Smooth muscle cell (in vitro differentiated cells): ENCODE results near the gene COX20. TPM values are rescaled to one million over a fixed set of nuclear protein-coding genes. Genes with fewer than 3 reads are reported as not detected.

Experiments used
- DNase-seq: peaks from one replicate; lab custom pipeline; 2025; ENCODE audit not compliant: unreplicated experiment; lab: John Stamatoyannopoulos, UW
- H2AFZ ChIP-seq: fragments of 200-600 bp; sonication (generic); 2 replicates; pipeline ENCODE4 v1.6.0; 2016; ENCODE audit warnings: antibody characterized with exemption, low read depth, mild to moderate bottlenecking
- H3F3A ChIP-seq: fragments of 200-600 bp; sonication (generic); 2 replicates; pipeline ENCODE4 v1.6.0; 2017; ENCODE audit warnings: antibody characterized with exemption, low read depth
- H3K27ac ChIP-seq: fragments of 200-600 bp; sonication (generic); 2 replicates; pipeline ENCODE4 v1.5.1; 2016; ENCODE audit warnings: low read depth, mild to moderate bottlenecking
- H3K27me3 ChIP-seq: fragments of 200-600 bp; sonication (generic); 2 replicates; pipeline ENCODE4 v1.6.1; 2016; ENCODE audit warnings: low read depth, mild to moderate bottlenecking
- H3K36me3 ChIP-seq: fragments of 200-600 bp; sonication (generic); 2 replicates; pipeline ENCODE4 v1.5.1; 2016; ENCODE audit warnings: low read depth
- H3K4me1 ChIP-seq: fragments of 200-600 bp; sonication (generic); 2 replicates; pipeline ENCODE4 v1.5.1; 2016; ENCODE audit warnings: low read depth
- H3K4me2 ChIP-seq: fragments of 200-600 bp; sonication (generic); 2 replicates; pipeline ENCODE4 v1.6.0; 2016; ENCODE audit warnings: mild to moderate bottlenecking
- H3K4me3 ChIP-seq: fragments of 200-600 bp; sonication (generic); 2 replicates; pipeline ENCODE4 v1.5.1; 2016; ENCODE audit warnings: mild to moderate bottlenecking
- H3K79me2 ChIP-seq: fragments of 200-600 bp; sonication (generic); 2 replicates; pipeline ENCODE4 v1.6.0; 2016; ENCODE audit warnings: low read depth, mild to moderate bottlenecking
- H3K9ac ChIP-seq: fragments of 200-600 bp; sonication (generic); 2 replicates; pipeline ENCODE4 v1.6.0; 2016; ENCODE audit warnings: low read depth
- H3K9me3 ChIP-seq: fragments of 200-600 bp; sonication (generic); replicated peaks from 2 replicates; pipeline ENCODE4 v1.5.1; 2016; ENCODE audit warnings: low read depth
- H4K20me1 ChIP-seq: fragments of 200-600 bp; sonication (generic); 2 replicates; pipeline ENCODE4 v1.6.0; 2016; ENCODE audit warnings: low read depth
- CTCF ChIP-seq: fragments of 200-600 bp; sonication (generic); IDR thresholded peaks from 2 replicates; pipeline ENCODE4 v1.5.1; 2017; ENCODE audit warnings: borderline replicate concordance, mild to moderate bottlenecking, antibody characterized with exemption; ENCODE audit not compliant: insufficient read depth, poor library complexity, severe bottlenecking
- WGBS: methylation state at CpG from one replicate; pipeline ENCODE4 v1.1.7; 2016; ENCODE audit warnings: low lambda C conversion rate; 5-methylcytosine and 5-hydroxymethylcytosine counted together
- polyA plus RNA-seq: library from polyadenylated mRNA; unstranded; fragments of >200 nt; fragmentation: Nextera tagmentation; extraction: Ambion mirVana; gene quantifications from 2 replicates; pipeline ENCODE4 v1.2.1, GENCODE V29; 2016
- total RNA-seq: library from RNA; depleted of rRNA; stranded (reverse); fragments of >200 nt; gene quantifications from 2 replicates; pipeline ENCODE4 v1.2.3, GENCODE V29; 2014

Gene COX20
- total and polyA plus RNA-seq, 2 experiments from 2014 or later: 11.1 to 37.2 TPM

- Histone ChIP-seq H3K9ac (peak overlapping the region; percentile 96), H3K4me2 (peak overlapping the region; percentile 92), H3K27ac (peak overlapping the region; percentile 99), H3K36me3 (no peaks in the 10 kb centered on the region), H3K4me1 (peaks cover 17% of the 10 kb centered on the region), H3K9me3 (no peaks in the 10 kb centered on the region), H3K27me3 (no peaks in the 10 kb centered on the region), H3K4me3 (peak overlapping the region; percentile 72), H3K79me2 (peaks cover 44% of the 10 kb centered on the region), H4K20me1 (peaks cover 3% of the 10 kb centered on the region), H2AFZ (no peak overlapping the region), H3F3A (peaks cover 39% of the 10 kb centered on the region)
- 2% methylated on average over 7 of the region's 7 CpGs for WGBS
- no peak for DNase-seq
- no peak for TF ChIP-seq CTCF
These were observed 670 bp downstream of the COX20 start for GRCh38 chr1:244836135-244836521.

- Histone ChIP-seq H4K20me1 (peaks cover 3% of the 10 kb centered on the region), H3K79me2 (peaks cover 49% of the 10 kb centered on the region), H3K27ac (peak overlapping the region; percentile 99), H3K4me2 (peak overlapping the region; percentile 92), H3K36me3 (no peaks in the 10 kb centered on the region), H3F3A (peaks cover 43% of the 10 kb centered on the region), H3K9ac (peak overlapping the region; percentile 96), H3K4me3 (peak overlapping the region; percentile 72), H3K9me3 (no peaks in the 10 kb centered on the region), H3K4me1 (peaks cover 17% of the 10 kb centered on the region), H2AFZ (no peak overlapping the region), H3K27me3 (no peaks in the 10 kb centered on the region)
- no peak for DNase-seq
- no peak for TF ChIP-seq CTCF
- WGBS: 27% methylated on average over 3 of the region's 3 CpGs
These were observed 1.1 kb downstream of the COX20 start for GRCh38 chr1:244836584-244836983.

GRCh38 chr1:244837597-244838258, 2.3 kb downstream of the COX20 start:
- H3K4me3 ChIP-seq: no peak overlapping the region
- H3K9ac ChIP-seq: no peak overlapping the region
- H3F3A ChIP-seq: peaks cover 55% of the 10 kb centered on the region
- H3K36me3 ChIP-seq: peaks cover 8% of the 10 kb centered on the region
- 87% methylated on average over 5 of the region's 5 CpGs for WGBS
- H3K27ac ChIP-seq: peak overlapping the region; percentile 99
- H2AFZ ChIP-seq: no peak overlapping the region
- peaks cover 12% of the 10 kb centered on the region for H4K20me1 ChIP-seq
- peaks cover 17% of the 10 kb centered on the region for H3K4me1 ChIP-seq
- H3K27me3 ChIP-seq: no peaks in the 10 kb centered on the region
- H3K9me3 ChIP-seq: no peaks in the 10 kb centered on the region
- H3K79me2 ChIP-seq: peaks cover 60% of the 10 kb centered on the region
- peak overlapping the region; percentile 92 for H3K4me2 ChIP-seq
- TF ChIP-seq CTCF: no peak
- DNase-seq: no peak

GRCh38 chr1:244839656-244840055, 4.2 kb downstream of the COX20 start:
- Histone ChIP-seq H3K27me3 (no peaks in the 10 kb centered on the region), H3K4me1 (peaks cover 14% of the 10 kb centered on the region), H3K9ac (no peak overlapping the region), H2AFZ (no peak overlapping the region), H4K20me1 (peaks cover 20% of the 10 kb centered on the region), H3K36me3 (peaks cover 16% of the 10 kb centered on the region), H3K27ac (peak overlapping the region; percentile 99), H3K9me3 (no peaks in the 10 kb centered on the region), H3K79me2 (peaks cover 74% of the 10 kb centered on the region), H3K4me3 (no peak overlapping the region), H3K4me2 (no peak overlapping the region), H3F3A (peaks cover 63% of the 10 kb centered on the region)
- DNase-seq: no peak
- TF ChIP-seq CTCF: no peak
- WGBS: 98% methylated on average over 2 of the region's 2 CpGs
